ENCODE results near the gene FASN.

Gene FASN

DNA sequence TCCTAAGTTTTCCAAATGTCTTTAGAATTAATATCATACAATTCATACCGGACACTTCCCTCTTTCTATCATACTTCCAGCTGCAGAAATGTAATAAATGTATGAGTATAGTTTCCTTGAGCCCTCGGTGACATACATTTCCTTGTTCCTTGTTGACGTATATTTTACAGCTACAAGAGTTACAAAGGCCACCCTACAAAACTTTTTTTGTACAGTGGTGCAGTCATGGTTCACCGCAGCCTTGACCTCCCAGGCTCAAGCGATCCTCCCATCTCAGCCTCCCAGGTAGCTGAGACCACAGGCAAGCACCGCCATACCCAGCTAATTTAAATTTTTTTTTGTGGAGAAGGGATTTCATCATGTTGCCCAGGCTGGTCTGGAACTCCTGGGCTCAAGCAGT lies 25.2 kb downstream of the FASN start:
- DNase-seq = no peak

DNA sequence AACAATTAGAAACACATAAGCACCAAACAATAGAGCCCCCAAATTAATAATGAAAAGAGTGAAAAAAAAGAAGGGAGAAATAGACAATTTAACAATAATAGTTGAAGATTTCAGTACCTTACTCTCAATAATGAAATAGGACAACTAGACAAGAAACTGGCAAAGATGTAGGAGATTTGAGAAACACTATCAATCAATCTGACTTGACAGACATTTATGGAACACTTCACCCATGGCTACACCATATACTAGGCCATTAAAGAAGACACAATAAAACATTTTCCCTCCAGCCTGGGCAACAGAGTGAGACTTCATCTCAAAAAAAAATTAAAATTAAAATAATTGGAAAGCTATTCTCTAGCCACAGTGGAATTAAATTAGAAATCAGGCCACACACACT lies 27.4 kb downstream of the FASN start:
- DNase-seq = no peak

DNA sequence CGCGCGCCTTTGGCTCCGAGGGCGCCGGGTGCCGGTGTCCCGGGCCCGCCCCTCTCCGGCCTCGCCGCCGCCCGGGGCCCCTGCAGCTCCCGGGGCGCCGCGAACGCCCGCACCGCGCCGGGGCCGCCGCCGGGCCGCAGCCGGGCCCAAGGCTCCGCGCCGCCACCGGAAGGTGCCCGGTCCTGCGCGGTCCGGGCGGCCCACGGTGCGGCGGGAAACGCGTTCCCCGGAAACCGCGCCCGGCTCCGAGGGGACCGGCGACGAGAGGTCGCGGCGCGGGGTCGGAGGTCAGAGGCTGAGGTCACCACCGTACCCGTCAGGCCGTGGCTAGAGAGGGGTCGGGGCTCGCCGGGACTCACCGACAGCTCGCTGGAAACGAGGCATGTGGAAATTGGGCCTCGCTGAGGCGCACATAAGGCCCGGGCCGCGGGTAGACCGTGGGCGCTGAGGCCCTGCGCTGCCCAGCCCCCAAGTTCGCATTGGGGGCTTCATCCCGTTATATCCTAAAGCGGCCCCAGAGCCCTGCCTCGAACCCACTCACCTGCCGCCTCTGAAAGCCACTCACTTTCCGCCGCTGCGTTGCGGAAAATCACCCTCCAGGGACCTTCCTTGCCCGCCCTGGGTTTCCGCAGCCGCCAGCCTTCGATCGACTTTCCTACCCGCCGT lies 32.3 kb downstream of the FASN start, which contains the start of gene DUS1L:
Gene DUS1L (minus strand): TSS at position 167 of the 666 bp plus-strand sequence. CDS start 745 bp downstream, outside the sequence.
- peak in 1 of 2 experiments; percentile 64 for DNase-seq

DNA sequence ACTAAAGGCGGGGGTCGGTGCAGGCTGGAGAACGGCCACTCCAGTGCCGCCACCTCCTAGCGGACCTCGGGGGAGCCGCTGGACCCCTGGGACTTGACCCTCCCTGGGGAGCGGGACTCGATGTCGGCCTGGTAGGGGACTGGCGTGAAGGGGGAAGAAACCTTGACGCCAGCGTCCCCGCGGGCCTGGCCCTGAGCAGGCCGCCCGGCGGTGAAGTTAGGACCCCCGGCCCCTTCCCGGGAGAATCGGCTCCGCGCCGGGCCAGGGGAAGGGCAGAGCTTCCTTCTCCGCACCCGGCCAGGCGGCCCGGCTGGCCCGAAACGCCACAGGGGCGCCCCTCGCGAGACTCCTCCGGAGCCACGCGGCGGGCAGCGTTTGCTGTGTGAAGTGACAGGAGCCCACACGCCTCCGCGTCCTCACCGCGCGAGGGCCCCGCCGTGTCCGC lies 32.8 kb downstream of the FASN start:
- peak in 1 of 2 experiments; percentile 56 for DNase-seq

DNA sequence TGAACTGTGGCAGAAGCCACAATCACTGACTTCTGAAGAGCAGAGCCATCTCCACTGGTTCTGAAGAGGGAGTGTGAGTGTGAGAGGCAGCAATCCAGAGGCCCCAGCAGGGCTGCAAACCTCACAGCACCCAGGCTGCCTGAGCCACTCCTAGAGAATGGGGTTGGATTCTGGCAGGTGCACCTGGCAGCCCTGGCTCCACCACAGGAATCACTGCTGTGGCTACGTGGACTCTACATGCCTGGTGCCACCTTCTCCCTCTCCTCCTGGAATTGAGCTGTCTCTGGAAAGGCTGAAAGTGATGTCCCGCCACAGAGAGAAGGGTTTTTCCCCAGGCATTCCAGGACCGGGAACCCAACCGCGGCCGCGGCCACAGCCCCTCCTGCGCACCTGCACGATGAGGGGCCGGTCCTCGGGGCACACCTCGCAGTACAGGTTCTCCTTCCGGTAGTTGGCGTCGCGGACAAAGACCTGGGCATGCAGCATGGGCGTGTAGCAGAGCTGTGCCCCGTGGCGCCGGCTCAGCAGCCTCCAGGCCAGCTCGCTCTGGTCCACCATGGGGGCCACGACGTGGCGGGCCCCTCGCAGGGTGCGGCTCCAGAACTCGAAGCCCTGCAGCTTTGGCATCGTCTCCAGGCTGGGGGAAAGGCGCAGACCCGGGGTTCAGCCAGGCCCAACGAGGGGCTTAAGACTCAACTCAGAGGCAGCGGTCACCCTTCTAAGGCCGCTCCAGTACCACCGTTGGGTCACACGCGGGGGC lies 33.4 kb downstream of the FASN start:
- DNase-seq = peak in 1 of 2 experiments; percentile 63

DNA sequence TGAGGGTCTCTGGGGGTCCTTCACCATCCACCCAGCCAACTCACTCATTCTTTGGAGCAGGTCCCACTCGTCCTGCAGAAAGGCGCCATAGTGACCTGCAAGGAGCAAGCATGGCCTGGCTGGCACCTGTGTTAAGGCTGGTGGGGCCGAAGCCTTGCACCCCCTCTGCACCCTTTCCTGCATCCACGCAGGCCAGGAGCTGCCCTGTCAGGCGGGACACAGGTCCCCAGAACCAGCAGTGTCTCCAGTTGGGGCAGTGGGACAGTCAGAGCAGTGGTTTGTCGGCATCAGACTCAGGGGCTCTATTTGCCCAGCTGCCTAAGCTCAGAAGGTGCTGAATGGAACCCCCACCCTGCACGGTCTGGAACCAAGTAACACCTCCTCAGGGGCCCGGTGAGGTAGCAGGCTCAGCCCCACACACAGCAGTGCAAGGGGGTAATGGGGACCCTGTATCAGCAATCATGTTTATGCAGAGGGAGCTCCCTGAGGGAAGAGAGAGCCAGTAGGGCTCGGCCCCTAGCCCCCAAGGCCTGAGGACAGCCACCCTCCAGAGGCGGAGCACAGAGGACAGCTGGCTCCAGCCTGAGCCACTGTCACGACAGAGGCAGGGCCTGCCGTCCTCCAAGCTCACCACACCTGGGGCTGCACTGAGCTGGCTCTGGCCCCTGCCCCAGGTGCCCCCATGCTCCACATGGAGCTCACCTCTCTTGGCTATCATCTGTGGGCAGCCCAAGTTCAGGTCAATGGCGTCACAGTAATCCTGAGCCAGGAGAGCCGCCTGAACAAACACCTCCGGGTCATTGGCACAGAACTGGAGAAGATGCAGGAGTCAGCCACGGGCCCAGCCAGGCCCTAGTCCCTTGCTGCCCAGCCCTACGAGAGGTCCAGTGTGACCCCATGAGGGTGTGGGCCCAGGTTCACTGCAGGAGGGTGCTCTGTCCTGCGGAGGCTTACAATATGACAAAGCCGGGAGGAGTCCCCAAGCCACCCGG lies 34.3 kb downstream of the FASN start:
- no peak for DNase-seq

DNA sequence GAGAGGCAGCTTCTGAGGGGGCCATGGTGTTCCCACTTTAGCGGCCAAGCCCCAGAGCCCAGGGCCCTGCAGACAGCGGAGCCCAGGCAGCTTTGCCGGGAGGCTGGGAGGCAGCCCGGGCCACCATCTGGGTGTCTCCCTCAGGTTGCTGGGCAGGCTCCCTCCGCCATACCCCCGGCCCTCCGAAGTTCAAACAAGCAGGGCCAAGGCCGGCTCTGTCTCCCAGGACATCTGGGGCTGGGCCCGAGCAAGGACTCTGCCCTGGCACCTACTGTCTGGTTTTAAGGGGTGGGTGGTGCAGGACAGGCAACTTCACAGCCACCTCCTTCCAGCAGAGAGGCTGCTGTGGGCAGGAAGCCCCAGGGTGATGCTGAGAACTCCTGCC lies 35.1 kb downstream of the FASN start:
- DNase-seq = no peak

DNA sequence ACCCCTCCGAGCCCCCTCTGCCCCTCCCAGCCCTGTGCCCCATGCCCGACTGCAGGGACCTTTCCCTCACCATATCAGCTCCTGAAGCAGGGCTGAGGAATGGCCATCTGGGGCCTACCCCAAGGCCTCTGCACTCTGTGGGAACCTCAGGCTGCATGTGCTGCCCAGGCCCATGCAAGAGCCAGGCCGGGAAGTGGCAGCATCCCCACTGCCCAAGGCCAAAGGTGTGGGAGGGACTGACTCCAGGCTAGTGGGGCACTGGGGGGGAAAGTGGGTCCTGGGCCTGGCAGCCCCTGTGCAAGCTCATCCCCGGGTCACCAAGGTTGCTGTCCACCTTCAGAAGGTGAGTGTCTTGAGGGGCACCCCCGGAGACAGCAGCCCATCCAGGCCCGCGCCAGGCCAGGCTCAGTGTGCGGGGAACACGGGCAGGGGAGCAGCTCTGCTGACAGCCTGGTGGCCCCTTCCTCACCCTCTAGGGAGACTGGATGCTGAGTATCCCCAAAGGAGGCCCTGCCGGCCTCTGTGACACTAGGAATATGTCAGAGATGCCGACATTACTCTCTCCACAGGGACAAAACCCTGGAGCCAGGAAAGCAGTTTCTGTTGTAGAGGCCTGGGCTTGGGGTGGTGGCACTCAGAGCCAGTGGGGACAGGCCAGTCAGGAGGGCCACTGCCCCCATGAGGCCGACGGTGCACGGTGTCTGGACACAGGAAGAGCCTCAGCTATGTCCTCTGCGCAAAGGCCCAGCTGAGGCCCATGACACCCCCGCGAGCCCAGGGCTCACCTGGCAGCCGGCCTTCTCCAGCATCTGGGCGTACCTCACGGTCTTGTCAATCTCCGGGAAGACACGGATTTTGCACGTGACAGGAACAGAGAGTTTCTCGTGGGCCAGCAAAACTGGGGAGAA lies 35.7 kb downstream of the FASN start:
- DNase-seq = no peak

DNA sequence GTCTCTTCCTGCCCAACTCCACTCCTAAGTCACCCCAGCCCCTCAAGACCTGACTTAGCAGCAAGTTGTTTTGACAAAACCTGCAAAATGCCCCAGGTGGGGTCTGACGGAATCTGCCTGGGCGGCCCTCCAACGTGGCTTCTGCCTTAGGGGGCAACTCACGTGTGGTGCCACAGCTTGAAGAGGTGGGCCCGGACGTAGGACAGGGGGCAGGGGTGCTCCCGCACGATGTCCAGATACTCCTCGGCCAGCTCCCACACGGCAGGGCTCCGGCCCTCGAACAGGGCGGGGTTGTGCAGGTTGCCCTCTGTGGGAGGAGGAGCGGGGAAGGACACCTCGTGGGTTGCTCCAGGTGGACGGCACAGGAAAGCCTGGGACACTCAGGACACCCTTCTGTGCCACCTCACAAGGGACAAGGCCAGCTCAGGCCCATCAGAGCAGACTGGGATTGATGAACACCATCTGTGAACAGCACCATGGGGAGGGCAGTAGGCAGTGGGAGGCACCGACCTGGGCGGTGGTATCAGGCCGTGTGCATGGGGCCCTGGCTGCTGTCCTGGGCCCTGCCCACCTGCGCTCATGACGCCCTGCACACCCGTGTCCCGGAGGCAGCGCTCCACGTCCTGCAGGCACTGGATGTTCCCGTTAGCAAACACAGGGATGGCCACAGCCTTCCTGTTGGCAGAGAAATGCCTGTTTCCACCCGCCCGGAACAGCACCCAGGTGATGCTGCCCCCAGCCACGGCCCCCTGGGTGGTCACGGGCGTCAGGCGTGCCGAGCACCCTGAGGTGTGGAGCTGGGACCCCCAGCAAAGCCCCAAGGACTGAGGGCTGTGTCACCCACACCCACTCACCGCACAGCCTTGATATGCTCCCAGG lies 36.8 kb downstream of the FASN start:
- DNase-seq = no peak

DNA sequence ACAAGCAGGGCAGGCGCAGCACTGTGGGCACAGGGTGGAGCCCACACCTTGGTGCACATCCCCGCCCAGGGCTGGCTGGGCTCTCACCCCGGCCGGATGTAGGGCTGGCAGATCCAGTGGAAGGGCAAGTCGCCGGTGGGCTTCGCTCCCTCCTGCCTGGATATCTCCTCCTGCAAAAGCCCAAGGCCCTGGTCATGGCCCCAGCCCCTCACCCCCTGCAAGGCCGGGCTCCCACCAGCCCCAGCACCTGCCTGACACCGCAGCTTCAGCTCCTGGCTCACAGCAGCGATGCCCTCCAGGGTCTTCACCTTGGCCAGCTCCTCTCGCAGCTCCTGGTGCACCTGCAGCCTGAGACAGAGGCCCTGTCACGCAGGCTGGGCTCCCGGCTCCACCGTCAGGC lies 37.4 kb downstream of the FASN start:
- DNase-seq = no peak

DNA sequence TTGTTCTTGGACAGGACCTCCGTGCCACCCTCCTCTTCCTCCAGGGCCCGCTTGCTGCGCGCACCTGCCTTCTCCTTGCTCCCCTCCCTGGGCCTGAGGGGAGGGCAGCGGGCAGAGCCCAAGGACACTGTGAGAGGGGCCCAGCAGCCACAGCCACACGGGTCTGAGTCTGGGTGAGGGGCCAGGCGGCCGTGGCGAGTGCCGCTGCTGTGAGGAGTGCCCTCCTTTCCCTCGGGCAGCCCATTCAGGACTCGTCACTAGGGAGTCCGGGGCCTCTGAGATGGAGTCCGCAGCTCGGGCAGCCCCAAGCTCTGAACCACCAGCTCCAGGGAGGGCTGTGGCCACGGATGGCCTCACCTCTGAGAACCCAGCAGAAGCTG lies 38.0 kb downstream of the FASN start:
- DNase-seq = no peak

DNA sequence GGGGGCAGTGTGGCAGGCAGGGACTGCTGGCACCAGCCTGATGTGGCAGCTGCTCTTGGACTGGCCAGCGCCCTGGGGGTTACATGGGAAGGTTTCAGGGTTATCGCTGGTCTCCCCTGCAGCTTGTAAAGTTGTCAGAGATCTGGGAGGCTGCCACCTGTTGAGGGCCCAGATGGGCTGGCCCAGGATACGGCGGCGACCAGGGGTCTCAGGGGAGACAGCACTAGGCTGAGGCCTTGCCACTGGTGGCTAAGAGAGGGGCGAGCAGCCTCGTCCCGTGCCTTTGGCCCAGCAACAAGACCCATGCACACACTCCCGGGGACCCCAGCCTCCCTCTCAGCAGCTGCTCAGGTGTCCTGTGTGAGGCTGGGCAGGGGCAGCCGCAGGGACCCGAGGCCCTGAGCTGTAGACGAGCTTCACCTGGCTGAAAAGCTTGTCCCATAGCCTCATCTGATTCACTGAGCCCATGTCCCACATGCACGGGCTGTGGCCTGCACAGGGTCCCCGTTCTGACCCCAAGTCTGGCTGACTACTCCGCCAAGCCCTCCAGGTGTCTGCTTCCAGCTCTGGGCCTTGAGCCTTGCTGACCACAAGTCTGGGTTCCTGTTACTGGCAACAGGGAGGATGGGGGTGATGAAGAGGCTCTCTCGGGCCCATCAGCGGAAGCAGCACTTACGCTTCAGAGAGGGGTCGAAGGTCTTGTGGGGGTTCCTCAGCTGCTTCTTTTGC lies 38.6 kb downstream of the FASN start:
- no peak for DNase-seq

DNA sequence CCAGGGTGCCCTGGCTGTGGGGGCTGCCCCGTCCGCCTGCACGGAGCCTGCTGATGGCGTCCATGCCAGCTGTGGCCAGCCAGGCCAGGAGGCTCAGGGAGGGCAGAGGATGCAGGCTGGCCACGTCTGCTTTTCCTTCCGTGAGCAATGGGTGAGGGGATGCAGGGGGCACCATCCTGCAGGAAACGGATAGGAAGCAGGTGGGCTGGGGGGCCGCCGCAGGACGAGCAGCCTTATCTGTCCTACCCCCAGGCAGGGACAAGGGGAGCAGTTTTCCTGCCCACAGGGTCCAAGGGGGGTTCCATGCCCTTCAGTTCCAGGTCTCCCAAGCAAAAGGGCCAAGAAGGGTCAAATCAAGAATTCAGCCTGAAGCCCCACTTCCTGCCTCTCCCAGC lies 39.2 kb downstream of the FASN start:
- DNase-seq = no peak

DNA sequence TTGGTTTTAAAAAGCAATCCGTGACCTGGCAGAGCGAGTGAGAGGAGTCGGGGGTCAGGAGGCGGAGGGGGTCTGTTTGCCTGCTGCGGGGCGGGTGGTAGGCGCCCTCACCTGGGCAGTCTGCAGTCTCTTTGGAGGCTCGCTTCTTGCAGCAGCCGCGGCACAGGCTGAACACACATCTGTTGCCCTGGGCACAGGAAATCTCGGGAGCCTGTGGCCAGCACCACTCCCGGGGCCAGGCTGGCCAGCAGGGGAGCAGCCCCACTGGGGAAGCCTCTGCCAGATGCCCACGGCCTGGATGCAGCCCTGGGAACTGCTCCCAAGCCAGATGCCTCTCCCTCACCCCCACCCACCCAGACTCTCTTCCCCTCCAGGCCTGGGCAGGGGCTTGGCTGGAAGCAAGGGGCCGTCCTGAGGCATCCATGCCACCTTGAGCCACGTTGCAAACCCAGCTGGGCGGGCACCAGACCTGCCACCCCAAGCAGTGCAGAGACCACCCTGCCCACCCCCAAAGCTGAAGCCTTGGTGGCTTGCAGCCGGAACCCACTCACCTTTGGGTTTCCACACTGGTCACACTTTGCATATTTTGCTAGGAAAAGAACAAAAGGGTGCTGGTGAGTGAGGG lies 39.7 kb downstream of the FASN start:
- DNase-seq = no peak

DNA sequence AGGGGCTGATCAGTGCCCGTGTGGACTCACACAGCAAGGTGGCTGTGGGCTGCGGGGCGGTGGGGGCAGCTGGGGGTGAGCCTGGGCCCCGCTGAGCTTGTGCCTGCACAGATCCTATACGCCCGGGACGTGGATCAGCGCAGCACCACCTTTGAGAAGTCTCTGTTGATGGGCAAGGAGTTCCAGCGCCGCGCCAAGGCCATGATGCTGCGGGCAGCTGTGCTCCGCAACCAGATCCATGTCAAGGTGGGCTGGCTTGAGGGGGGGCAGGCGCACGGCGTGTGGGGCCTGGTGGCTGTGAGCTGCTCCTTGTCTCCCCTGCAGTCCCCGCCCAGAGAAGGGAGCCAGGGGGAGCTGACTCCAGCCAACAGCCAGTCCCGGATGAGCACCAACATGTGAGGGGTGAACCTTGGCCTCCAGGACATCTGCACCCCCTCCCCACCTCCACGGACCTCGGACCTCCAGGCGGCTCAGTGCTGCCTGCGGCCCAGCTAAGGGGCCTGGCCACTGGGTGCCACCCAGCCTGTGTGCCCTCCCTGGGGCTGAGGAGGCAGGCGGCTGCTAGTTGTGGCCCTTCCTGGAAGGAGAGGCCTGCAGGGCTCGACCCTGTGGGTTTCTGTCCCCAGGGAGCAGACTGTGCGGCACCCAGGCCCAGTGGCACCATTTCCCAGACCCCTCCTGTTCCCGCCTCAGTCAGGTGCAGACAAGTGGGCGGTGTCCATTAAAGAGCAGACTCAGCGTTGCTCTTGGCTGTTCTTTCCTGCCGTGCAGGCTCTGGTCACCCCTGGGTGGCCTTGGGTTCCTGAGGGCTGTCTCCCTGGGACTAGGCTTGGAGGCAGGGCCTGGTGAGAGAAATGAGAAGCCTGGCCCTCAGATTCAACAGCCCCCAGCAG lies 41.1 kb downstream of the FASN start:
- no peak for DNase-seq

DNA sequence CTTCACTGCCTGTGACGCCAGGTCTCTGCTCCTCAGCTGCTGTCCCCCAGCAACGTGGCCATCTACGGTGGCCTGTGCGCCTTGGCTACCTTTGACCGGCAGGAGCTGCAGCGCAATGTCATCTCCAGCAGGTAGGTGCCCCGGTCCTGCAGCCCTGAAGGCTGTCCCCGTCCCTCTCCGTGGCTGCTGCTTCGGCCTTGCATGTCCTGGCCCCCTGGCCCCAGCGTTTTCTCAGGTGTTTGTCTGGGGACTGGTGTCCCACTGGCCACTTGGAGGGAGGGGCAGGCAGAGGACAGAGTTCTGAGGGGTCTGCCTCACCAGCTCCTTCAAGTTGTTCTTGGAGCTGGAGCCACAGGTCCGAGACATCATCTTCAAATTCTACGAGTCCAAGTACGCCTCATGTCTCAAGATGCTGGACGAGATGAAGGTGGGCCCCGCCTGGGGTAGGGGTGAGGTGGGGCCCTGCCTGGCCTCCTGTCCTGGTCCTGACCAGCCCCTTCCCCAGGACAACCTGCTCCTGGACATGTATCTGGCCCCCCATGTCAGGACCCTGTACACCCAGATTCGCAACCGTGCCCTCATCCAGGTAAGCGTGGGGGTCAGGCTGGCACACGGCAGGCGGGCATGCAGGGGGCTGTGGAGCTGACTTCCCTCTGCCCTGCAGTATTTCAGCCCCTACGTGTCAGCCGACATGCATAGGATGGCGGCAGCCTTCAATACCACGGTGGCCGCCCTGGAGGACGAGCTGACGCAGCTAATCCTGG lies 41.9 kb downstream of the FASN start:
- DNase-seq = no peak

DNA sequence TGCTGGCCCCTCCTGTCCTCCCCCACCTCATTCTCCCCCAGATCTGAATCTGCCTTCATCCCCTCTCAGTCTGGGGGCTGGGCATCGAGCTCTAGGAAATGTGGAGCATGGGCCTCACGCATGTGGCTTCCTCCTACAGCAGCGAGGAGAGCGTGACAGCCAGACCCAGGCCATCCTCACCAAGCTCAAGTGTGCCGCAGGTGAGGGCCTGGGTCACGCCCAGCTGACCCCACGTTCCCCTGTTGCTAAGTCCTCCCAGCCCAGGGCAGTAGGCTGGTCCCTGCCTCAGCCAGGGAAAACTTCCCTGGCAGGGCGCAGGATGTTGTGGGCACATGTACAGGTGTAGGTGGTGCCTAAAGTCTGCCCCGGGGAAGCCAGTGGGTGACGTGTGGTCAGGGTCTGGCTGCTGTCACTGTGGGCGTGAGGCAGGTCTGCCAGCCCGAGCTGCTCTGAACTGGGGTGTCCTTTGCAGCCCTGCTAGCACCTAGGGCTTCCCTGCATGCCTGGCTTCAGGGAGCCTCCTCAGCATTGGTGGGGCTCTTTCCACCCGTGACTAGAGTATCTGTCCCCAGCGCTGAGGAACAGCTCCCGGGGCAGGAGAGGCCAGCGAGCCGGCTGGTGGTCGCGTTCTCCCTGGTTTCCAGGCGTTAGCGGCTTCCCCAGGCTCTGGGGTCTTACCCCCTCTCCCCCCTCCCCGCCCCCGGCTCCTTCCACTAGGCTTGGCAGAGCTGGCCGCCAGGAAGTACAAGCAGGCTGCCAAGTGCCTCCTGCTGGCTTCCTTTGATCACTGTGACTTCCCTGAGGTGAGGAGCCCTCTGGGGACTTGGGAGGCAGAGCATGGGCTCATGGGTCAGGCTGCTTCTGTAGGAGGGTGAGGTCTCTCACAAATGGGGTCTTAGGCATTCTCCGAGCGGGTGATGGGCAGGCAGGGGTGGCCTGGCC lies 42.7 kb downstream of the FASN start:
- no peak for DNase-seq

Data from NCI-H526 (cell line).